ENCODE measurements around the gene IMPDH1.

Gene IMPDH1

DNA sequence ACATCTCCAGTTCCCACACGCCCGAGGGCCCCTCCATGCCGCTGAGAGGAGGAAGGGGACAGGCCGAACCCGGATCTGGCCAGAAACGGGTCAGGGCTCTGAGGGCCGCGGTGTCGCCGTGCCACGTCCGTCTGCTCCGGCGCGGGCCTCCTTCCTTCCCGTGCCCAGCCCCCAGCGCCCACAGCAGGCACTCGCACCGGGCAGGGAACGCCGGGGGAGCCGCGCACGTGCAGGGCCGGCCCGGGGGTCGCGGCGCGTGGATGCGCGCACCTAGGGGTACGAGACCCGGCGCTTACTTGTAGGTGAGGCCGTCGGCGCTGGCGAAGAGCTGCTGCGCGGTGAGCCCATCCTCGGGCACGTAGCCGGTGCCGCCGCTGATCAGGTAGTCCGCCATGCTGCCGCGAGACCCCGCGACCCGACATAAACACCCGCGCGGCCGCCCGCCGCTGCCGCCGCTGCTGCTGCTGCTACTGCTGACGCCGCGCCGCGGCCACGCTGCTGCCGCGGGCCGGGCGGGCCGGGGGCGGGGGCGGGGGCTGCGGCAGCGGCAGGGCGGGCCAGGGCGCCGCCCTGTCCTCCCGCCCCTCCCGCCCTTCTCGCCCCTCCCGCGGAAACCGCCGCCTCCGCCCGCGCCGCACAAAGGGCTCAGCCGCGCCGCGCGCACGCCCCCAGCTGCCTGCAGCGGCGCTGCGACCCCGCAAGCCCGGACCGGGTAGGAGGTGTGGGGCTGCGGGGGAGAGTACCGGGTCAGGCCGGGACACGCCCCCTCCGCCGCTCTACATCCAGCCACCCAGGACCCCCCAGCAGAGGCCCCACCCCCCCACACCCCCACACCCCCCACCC is 4.1 kb downstream of the IMPDH1 start:
- peak; percentile 34 for DNase-seq (ENCODE audit: low read depth, low spot score)

DNA sequence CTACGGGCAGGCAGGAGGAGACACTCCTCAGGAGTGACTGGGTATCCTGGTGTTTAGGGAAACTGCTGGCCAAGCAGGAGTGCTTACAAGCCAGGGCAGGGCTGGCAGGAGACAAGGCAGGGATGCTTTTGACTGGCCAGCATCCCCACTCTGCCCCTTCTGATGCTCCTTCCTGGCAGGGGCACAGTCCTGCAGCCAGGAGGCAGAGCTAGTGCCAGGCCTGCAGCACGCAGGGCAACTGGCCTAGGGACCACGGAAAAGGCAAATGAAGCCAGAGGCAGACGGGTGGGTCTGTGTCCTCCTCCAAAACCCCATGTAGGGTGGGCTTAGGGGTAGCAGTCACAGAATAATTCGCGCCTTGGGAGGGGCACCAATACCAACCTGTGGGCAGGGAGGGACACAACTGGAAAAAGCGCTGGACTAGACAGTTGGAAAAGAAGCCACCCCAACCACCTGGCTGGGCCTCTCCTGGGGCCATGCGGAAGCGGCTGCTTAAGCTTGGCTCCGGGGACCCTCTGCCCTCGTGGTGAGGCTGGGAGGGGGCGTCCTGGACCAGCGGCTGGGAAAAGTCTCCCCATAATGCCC is 4.8 kb downstream of the IMPDH1 start:
- DNase-seq (ENCODE audit: low read depth, low spot score): peak; percentile 49

DNA sequence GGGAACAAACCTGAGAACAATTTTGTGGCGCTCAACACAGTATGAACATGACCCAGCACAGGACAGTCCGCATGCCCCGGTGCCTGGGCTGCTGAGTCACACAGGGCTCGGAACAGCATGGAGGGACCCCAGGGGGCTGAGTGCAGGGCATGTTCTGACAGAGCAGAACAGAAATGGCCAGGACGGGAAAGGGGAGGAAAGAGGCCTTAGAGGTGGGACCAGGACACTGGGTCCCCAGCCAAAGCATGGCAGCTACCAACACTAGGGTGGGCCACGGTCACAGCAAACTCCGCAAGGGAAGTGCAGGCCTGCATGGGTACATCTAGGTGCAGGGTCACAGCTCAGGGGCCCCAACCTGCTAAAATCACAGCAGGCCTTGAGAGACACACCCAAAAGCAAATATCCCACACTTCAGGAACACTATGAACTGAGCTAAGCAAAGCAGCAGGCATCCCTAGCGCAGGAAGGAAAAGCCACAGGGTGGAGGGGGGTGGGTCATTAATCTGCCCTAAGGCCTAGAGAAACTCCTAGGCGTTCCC is 5.6 kb downstream of the IMPDH1 start:
- DNase-seq (ENCODE audit: low read depth, low spot score): peak; percentile 32

GRCh38 chr7:128403676-128404075 is 6.1 kb downstream of the IMPDH1 start:
- no peak for DNase-seq (ENCODE audit: low read depth, low spot score)

- DNase-seq (ENCODE audit: low read depth, low spot score): no peak
Observed at GRCh38 chr7:128402356-128402755, 7.4 kb downstream of the IMPDH1 start.

- no peak for DNase-seq (ENCODE audit: low read depth, low spot score)
Observed at GRCh38 chr7:128400566-128400965, 9.2 kb downstream of the IMPDH1 start.

DNA sequence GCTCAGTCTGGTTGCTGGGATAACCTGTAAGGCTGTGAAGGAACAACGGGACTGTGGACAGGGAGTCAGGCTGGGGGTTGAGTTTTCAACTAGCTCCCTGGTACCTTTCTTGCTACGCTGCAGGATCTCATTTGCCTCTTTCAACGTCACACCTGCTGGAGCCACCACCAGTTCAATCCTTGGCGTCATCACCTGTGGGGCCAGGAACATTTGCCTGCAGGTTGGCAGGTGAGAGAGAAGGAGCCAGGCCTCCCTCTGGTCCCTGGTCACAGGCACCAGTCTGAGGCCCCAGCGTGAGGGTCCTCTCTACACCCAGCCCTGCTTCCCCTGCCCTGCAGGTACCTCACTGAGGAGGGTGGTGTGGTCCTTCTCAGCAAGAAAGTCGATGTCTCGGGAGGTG is 9.8 kb downstream of the IMPDH1 start:
- DNase-seq (ENCODE audit: low read depth, low spot score): no peak

DNA sequence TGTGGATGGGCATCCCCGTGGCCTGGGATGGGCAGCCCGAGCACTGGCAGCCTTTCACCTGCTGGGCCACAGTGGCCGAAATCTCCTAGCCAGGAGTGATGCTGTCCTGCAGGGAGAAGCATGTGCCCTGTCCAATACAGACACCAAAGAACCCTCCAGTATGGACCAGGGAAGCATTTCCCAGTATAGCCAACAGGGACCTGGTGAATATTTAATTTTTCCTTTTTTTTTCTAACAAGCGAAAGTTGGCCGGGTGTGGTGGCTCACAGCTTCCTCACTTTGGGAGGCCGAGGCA is 11.0 kb downstream of the IMPDH1 start:
- DNase-seq (ENCODE audit: low read depth, low spot score): no peak

DNA sequence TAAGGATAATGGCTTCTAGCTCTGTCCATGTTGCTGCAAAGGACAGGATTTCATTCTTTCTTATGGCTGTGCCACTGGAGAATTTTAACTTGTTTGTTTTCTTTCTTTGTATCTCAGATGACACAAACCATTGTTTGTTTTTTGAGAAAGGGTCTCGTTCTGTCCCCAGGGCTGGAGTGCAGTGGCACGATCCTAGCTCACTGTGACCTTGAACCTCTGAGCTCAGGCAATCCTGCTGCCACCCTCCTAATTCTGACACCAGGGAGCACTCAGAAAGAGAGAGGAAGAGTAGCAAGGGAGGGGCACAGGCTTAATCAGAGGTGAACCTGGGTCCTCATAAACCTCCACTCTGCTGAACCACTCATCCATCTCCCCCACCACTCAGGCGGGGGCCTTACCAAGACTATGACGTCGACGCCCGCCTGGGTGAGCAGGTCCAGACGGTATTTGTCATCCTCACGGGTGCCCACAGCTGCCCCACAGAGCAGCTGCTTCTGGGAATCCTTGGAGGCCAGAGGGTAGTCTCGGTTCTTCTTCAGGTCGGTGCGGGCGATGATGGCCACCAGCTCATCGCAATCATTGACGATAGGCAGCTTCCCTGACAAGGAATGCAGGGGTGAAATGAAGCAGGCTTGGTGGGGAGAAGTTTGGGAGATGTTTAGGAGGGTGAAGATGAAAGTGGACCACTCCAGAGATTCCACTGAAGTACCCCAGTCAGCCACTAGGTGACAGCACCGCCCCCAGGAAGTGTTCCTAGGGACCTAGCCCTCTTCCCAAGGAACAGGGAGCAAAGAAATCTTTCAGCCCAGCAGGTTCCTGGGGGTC is 11.6 kb downstream of the IMPDH1 start:
- DNase-seq (ENCODE audit: low read depth, low spot score): peak; percentile 78

- no peak for DNase-seq (ENCODE audit: low read depth, low spot score)
Observed at GRCh38 chr7:128396357-128396756, 13.4 kb downstream of the IMPDH1 start.

DNA sequence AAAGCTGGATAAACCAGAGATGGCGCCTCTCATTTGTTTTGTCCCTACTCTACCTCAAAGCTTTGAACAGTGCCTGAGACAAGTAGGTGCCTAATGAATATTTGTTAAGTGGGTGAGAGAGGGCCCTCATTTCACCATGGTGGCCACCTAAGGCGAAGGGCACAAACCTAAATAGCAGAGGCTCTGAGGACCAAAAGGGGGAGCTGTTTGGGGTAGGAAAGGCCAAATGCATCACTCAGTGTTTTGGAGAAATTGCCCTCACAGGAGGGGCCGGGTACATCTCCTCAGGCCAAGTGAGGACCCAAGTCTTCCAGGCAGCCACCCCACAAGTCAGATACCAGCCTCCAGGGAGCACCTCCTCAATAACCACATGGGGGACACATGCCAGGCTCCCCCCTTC is 14.0 kb downstream of the IMPDH1 start:
- no peak for DNase-seq (ENCODE audit: low read depth, low spot score)

GRCh38 chr7:128394904-128395496 is 14.8 kb downstream of the IMPDH1 start:
- no peak for DNase-seq (ENCODE audit: low read depth, low spot score)

GRCh38 chr7:128393526-128394330 is 16.1 kb downstream of the IMPDH1 start:
- no peak for DNase-seq (ENCODE audit: low read depth, low spot score)

DNA sequence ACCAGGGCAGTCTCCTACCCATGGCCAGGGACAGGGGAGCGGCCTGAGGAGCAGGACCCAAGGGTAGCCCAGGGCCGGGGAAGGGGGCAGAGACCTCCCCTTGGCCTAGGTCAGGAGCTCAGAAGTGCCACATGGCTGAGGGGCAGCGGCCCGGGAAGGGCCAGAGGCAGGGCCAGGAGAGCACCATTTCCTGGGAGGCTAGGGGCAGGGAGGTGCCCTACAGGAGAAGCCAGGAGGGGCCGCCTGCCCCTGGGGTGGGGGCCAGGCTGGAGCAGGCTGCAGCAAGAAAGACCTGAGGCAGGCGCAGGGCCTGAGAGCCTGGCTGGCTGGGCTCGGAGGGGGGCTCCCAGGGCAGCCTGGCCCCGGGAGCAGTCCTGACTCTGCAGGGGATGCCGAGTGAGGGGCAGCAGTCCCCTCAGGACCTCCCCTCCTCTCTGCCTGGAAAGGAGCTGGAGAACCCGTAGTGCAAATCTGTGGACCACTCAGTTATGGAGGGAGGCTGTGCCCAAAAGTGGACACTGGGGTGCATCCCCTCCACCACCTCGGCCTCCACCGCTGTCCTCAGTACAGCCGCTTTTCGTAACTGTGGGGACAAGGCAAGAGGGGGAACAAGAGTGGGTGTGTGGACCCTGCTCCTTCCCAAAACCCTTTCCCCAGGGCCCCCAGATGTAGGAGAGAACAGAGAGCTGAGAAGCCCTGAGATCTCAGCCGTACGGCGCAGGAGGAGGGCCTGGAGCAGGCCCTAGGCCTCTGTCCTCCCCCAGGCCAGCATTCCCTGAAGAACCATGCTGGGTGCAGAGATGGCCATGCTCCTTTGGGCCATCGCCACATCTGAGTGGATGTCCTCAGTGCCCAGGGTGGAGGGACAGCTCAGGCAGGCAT is 17.1 kb downstream of the IMPDH1 start:
- no peak for DNase-seq (ENCODE audit: low read depth, low spot score)

DNA sequence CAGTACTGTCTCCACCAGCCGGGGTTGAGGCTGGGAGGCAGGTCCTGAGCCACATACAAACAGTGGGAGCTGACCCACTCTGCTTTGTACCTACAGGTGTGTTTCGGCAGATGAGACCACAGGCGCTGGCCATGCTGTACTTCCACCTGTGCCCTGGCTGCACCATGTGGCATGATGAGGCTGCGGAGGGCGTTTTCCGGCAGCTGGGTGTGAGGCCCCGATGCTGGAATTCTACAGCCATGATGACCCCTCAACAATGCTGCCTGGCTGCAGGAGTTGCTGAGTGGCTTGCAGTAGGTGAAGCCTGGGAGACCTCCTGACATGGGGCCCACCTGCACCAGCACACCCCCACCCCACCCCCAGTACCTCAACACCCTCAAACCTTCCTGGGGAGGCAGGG is 18.0 kb downstream of the IMPDH1 start:
- no peak for DNase-seq (ENCODE audit: low read depth, low spot score)

DNA sequence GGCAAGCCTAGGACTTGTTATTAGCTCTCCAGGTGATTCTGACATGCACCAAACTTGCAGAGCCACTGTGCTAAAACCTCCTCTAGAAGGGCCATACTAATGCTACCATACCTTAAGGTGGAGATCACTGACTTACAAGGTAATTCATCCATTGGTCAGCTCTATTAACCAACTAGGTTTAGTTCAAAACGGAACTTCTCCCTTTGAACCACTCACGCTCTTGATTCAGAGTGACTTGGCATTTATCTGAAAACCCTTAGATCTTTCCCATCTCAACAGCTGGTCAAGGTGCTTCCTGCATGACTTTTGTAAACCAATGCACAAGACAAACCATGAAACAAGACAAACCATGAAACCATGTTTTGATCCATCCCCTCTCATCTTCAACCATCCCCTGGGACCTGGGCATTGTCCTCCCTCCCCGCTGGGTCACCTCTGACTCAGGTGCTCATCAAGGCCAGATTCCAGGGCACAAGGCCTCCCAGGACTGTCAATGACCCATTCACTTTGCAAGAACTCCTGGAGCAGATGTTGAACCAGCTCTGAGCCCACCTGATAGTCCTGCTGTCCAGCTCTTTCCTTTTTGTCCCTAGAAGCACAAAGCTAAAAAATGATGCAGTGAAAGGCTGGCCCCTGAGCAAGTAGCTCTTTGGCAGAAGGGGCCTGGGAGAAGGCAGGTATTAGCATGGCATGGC is 18.8 kb downstream of the IMPDH1 start:
- no peak for DNase-seq (ENCODE audit: low read depth, low spot score)

GRCh38 chr7:128389618-128390329 is 20.0 kb downstream of the IMPDH1 start:
- DNase-seq (ENCODE audit: low read depth, low spot score): peak; percentile 68

DNA sequence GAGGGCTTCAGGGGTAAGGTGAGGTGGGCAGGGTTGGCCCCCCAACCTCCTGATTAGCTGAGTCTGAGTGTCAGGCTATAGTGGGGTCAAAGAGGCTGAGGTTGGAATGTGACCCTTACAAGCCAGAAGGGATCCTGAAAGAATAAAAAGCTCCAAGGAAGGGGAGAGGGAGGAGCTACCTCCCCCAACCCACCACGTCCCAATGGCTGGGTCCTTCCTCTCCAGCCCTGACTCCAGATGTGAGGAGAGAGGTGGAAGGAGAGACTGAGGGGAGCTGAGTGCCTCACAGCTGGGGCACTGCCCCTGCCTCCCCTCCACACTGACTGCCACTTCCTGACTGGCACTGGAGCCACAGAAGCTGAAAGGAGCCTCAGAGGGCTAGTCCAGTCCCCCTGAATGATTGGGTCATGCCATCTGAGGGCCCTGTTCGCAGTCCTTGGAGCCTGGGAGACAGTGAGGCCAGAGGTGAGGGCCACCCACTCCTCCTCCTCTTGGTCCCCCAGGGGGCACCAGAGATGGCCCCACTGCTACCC is 20.6 kb downstream of the IMPDH1 start:
- DNase-seq (ENCODE audit: low read depth, low spot score): peak; percentile 21

- no peak for DNase-seq (ENCODE audit: low read depth, low spot score)
Observed at GRCh38 chr7:128388145-128388485, 21.7 kb downstream of the IMPDH1 start.
